Endothelial cell of umbilical vein (primary cell): ENCODE results near the gene MEIOB. TPM values are rescaled to one million over a fixed set of nuclear protein-coding genes. Genes with fewer than 3 reads are reported as not detected.

ENCODE experiments used
- BruUV-seq: library from RNA; stranded (reverse); fragments of 400-500 nt; replicated peaks from 2 replicates; lab custom pipeline; 2021; lab: Mats Ljungman, UMichigan
- CTCF ChIA-PET: fragments of 300-600, 350-600 bp; sonication (Branson Sonifier 250); formaldehyde crosslinking; loops from one replicate; lab custom pipeline; 2021; ENCODE audit warnings: antibody characterized with exemption, inconsistent platforms; lab: Charles Lee
- POLR2A ChIA-PET: fragments of 300-600, 350-600 bp; sonication (Branson Sonifier 250); formaldehyde crosslinking; loops from one replicate; lab custom pipeline; 2021; ENCODE audit warnings: antibody characterized with exemption, inconsistent platforms; lab: Charles Lee
- DNase-seq: peaks from one replicate; pipeline ENCODE4 v3.0.0-alpha.2; 2011; ENCODE audit warnings: low read depth, low spot score
- FAIRE-seq: peaks from 2 replicates; lab custom pipeline; 2011; peaks lifted over from hg19 to GRCh38; lab: Jason Lieb, UNC
- H2AFZ ChIP-seq: 2 replicates; pipeline ENCODE4 v1.6.0; 2012; ENCODE audit warnings: low read depth, low read length, control low read depth, inconsistent platforms
- H3K27ac ChIP-seq: 2 replicates; pipeline ENCODE4 v1.5.1; 2011; ENCODE audit warnings: low read depth, mild to moderate bottlenecking, control low read depth, low read length, moderate library complexity; ENCODE audit not compliant: insufficient read depth
- H3K27me3 ChIP-seq, 2 experiments: 2 replicates each; pipeline versions ENCODE4 v1.6.0 to v1.6.1; 2011; ENCODE audit warnings: low read length in 2 of 2, mixed read lengths in 1 of 2; ENCODE audit not compliant: control insufficient read depth in 2 of 2, insufficient read depth in 2 of 2
- H3K36me3 ChIP-seq, 2 experiments: 2 replicates in 1 of 2; 3 replicates in 1 of 2; pipeline ENCODE4 v1.5.1; 2011; ENCODE audit warnings: low read length in 2 of 2, mild to moderate bottlenecking in 1 of 2, moderate library complexity in 1 of 2; ENCODE audit not compliant: control insufficient read depth in 2 of 2, insufficient read depth in 2 of 2; ENCODE audit errors: extremely low read depth in 1 of 2
- H3K4me1 ChIP-seq: 3 replicates; pipeline ENCODE4 v1.5.1; 2011; ENCODE audit warnings: mild to moderate bottlenecking, low read length; ENCODE audit not compliant: control insufficient read depth, insufficient read depth; ENCODE audit errors: extremely low read depth
- H3K4me2 ChIP-seq: 2 replicates; pipeline ENCODE4 v1.6.1; 2011; ENCODE audit warnings: low read length, control low read depth, mixed read lengths; ENCODE audit not compliant: insufficient read depth
- H3K4me3 ChIP-seq, 3 experiments: fragments of 200-600 bp in 1 of 3; sonication (generic), shearing (Covaris generic) in 1 of 3; replicated peaks in 1 of 3; 2 replicates each; pipeline ENCODE4 v1.5.1; 2011 to 2016; ENCODE audit warnings: control low read depth in 3 of 3, low read length in 3 of 3, mild to moderate bottlenecking in 2 of 3, inconsistent platforms in 1 of 3, low read depth in 1 of 3, moderate library complexity in 1 of 3; ENCODE audit not compliant: insufficient read depth in 1 of 3
- H3K79me2 ChIP-seq: 2 replicates; pipeline ENCODE4 v1.6.0; 2012; ENCODE audit warnings: low read length, inconsistent platforms; ENCODE audit not compliant: control insufficient read depth, insufficient read depth
- H3K9ac ChIP-seq: replicated peaks from 2 replicates; pipeline ENCODE3; 2011; ENCODE audit warnings: low read length, control low read depth; ENCODE audit not compliant: insufficient read depth; ENCODE audit errors: extremely low read depth
- H3K9me1 ChIP-seq: replicated peaks from 3 replicates; pipeline ENCODE4 v1.6.0; 2011; ENCODE audit warnings: mild to moderate bottlenecking, low read length; ENCODE audit not compliant: control insufficient read depth, insufficient read depth; ENCODE audit errors: extremely low read depth
- H3K9me3 ChIP-seq: replicated peaks from 2 replicates; pipeline ENCODE4 v1.5.1; 2012; ENCODE audit warnings: low read length, inconsistent platforms; ENCODE audit not compliant: control insufficient read depth, insufficient read depth
- H4K20me1 ChIP-seq: replicated peaks from 2 replicates; pipeline ENCODE3; 2011; ENCODE audit warnings: mild to moderate bottlenecking, low read length; ENCODE audit not compliant: control insufficient read depth, insufficient read depth; ENCODE audit errors: extremely low read depth
- EZH2 ChIP-seq: IDR thresholded peaks from 2 replicates; pipeline ENCODE4 v1.6.1; 2012; ENCODE audit warnings: borderline replicate concordance, low read depth, mild to moderate bottlenecking, moderate library complexity, low read length, inconsistent platforms; ENCODE audit not compliant: severe bottlenecking
- MYC ChIP-seq: IDR thresholded peaks from one replicate; pipeline ENCODE4 v1.6.1; 2011; ENCODE audit warnings: mild to moderate bottlenecking, low read depth, low read length
- POLR2AphosphoS5 ChIP-seq: IDR thresholded peaks from 2 replicates; pipeline ENCODE4 v1.6.1; 2012; ENCODE audit warnings: low read depth, mild to moderate bottlenecking, control low read depth, low read length, moderate library complexity; ENCODE audit not compliant: insufficient read depth
- dilution Hi-C: fragments of 300-500 bp; cut with MboI; formaldehyde crosslinking; loops from one replicate; pipeline ENCODE4 v1.15.0; 2019; ENCODE audit warnings: low sequenced_read_pairs; ENCODE audit not compliant: extremely low pct_ligation_motif_present
- intact Hi-C: fragments of 100-400 bp; cut with micrococcal nuclease; formaldehyde crosslinking; loops from one replicate; pipeline ENCODE4 v1.10.0; 2022
- polyA plus RNA-seq, 4 experiments: library from polyadenylated mRNA; depleted of rRNA in 3 of 4; stranded (reverse) in 3 of 4; unstranded in 1 of 4; fragments of >200 nt; gene quantifications; 2 replicates each; pipeline versions ENCODE4 v1.2.1 to v1.2.3, GENCODE V29; 2011 to 2012; ENCODE audit warnings: missing spikeins in 1 of 4
- total RNA-seq: library from RNA; stranded (reverse); gene quantifications from 2 replicates; pipeline ENCODE4 v1.2.3, GENCODE V29; 2021
- TF ChIP-seq, protein P1 (sequence below): IDR thresholded peaks from 2 replicates; pipeline ENCODE4 v1.6.1; 2011; ENCODE audit not compliant: insufficient read depth, insufficient read length

MEIOB gene
- total and polyA plus RNA-seq, 2 donors (not counting 3 experiments of a cell fraction or from before 2014, with no cell fraction given): 0.04 TPM; not detected in 1

DNA sequence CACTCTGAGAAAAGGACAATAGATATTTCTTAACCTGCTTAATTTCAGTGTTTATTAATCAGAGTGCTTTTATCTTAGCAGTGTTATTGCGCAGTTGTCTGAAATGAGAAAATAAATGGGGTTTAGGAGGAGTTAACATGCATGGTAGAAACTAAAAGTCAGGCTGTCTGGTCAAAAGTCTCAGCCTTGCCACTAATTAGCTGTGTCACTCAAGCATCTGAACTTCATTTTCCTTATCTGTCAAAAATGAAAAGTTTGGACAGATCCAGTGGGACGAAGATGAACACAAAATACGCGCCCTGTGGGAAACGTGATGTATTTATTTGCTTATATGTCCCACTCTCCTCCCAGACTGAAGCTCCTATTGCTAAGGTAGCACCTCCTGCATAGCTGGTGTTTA is 6.3 kb upstream of the MEIOB start:
- dilution Hi-C loops (no loop called here), intact Hi-C loops (no loop called here)
- no TSS peak for BruUV-seq
- ChIA-PET CTCF (interaction anchor here (1.2 to 1.8 kb wide), 4 partner anchors 12 to 20 kb away, joined by 3 to 5 read pairs (median 4); no protein-coding TSS in a partner anchor), POLR2A (no interaction called here)
- TF ChIP-seq EZH2: no peak
- Histone ChIP-seq H3K27me3 (peaks cover 5 to 13% of the 10 kb centered on the region in 2 experiments), H3K4me1 (no peaks in the 10 kb centered on the region), H4K20me1 (no peaks in the 10 kb centered on the region), H3K79me2 (no peaks in the 10 kb centered on the region), H2AFZ (no peak overlapping the region), H3K4me2 (no peak overlapping the region), H3K9me1 (no peaks in the 10 kb centered on the region), H3K9me3 (no peaks in the 10 kb centered on the region), H3K27ac (no peak overlapping the region), H3K4me3 (no peak overlapping the region), H3K9ac (no peak overlapping the region), H3K36me3 (no peaks in the 10 kb centered on the region)
- FAIRE-seq: no peak
- DNase-seq: no peak

DNA sequence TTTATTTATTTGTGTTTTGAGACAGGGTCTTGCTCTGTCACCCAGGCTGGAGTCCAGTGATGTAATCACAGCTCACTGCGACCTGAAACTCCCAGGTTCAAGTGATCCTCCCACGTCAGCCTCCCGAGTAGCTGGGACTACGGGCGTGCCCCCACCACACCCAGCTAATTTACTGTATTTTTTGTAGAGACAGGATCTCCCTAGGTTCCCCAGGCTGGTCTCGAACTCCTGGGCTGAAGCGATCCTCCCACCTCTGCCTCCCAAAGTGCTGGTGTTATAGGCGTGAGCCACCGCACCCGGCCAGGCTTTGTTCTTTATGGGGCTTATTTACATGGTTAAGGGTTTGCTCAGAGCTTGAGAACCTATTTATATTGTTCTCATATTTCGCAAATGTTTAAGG is 5.8 kb upstream of the MEIOB start:
- H3K9me3 ChIP-seq: no peaks in the 10 kb centered on the region
- H3K4me1 ChIP-seq: no peaks in the 10 kb centered on the region
- no peak overlapping the region for H3K4me2 ChIP-seq
- H3K27me3 ChIP-seq: peaks cover 5 to 13% of the 10 kb centered on the region in 2 experiments
- TF ChIP-seq, protein P1, sequence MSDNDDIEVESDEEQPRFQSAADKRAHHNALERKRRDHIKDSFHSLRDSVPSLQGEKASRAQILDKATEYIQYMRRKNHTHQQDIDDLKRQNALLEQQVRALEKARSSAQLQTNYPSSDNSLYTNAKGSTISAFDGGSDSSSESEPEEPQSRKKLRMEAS: no peak
- TF ChIP-seq MYC (no peak), POLR2AphosphoS5 (no peak)
- no peak overlapping the region for H3K9ac ChIP-seq
- H3K27ac ChIP-seq: no peak overlapping the region
- H3K9me1 ChIP-seq: no peaks in the 10 kb centered on the region
- H3K4me3 ChIP-seq: no peak overlapping the region
- ChIA-PET POLR2A (interaction anchor here (0.6 kb wide), 1 partner anchor 163 kb away, joined by 3 read pairs; no protein-coding TSS in a partner anchor), CTCF (interaction anchor here (0.9 to 1.8 kb wide), 5 partner anchors 12 to 51 kb away, joined by 4 to 5 read pairs (median 4); no protein-coding TSS in a partner anchor)
- no peak for DNase-seq
- dilution Hi-C loops: no loop called here
- no peak overlapping the region for H2AFZ ChIP-seq
- FAIRE-seq: no peak
- H3K36me3 ChIP-seq: no peaks in the 10 kb centered on the region
- no peaks in the 10 kb centered on the region for H4K20me1 ChIP-seq
- BruUV-seq: no TSS peak
- no peaks in the 10 kb centered on the region for H3K79me2 ChIP-seq
- intact Hi-C loops: no loop called here
